AG09319 (cell line): ENCODE measurements around the gene CLCN7.

Source experiments
- DNase-seq: peaks from one replicate; pipeline ENCODE4 v3.0.0-alpha.2; 2010; ENCODE audit warnings: low read depth; ENCODE audit errors: extremely low read depth
- CTCF ChIP-seq: IDR thresholded peaks from 2 replicates; pipeline ENCODE4 v1.5.1; 2011; ENCODE audit warnings: low read depth, mild to moderate bottlenecking, inconsistent platforms, low read length, moderate library complexity

CLCN7 gene

DNA sequence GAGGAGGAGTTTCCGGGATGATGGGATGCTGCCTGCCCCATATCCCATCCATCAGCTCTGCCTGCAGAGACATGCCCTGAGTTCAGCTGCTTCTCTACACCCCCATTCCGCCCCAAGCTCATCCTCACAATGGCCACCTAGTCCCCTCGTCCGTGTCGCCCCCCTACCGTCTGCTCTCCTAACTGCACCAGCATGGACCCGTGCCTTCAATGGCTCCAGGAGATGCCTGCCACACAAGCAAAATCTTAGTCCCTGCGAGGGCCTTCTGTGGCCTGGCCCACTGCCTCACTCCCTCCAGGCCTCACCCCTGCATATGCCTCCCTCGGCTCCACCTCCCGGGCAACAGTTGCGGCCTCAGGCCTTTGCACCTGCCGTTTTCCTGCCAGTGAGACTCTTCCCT, 16.5 kb upstream of the CLCN7 start:
- DNase-seq, result no peak
- TF ChIP-seq CTCF, result no peak

- TF ChIP-seq CTCF, result no peak
Observed at GRCh38 chr16:1489077-1489476, 14.2 kb upstream of the CLCN7 start.

GRCh38 chr16:1488619-1489018, 13.8 kb upstream of the CLCN7 start, which contains the start of gene PTX4:
Gene PTX4 (minus strand): TSS chr16:1488944. CDS start chr16:1488909, 35 bp downstream.
- no peak for DNase-seq
- TF ChIP-seq CTCF, result no peak

More at GRCh38 chr16:1489077-1489476, 14.2 kb upstream of the CLCN7 start:
- no peak for DNase-seq

- DNase-seq, result no peak
- TF ChIP-seq CTCF, result no peak
Observed at GRCh38 chr16:1488054-1488601, 13.3 kb upstream of the CLCN7 start.

DNA sequence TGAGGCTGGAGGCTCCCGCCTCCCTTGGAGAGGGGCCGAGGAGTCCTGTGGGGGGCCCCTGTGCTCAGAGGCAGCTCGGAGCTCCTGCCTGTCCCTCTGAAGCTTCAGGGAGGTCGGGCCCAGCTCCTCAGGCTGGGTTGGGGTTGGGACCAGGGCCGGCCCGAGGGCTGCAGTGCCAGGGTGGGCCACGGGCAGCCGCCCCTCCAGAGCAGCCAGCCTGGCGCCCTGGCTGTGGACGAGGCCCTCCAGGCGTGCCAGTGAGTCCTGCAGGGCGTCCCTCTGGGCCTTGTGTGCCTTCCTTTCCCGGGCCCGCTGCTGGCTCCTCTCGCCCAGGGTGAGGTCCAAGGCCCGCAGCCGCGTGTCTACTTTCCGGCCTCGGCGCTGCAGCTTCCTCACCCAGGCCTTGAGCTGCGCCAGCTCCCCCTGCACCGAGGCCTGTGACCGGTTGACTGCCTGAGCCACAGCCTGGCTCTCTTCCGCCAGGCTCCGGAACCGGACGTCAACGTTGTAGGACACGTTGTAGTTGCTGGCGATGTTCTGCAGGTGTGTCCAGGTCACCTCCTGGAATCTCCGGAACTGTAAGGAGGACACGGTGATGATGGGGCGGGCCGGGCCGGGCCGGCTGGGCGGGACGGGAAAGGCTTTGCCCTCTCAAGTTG, 12.7 kb upstream of the CLCN7 start:
- DNase-seq, result no peak
- TF ChIP-seq CTCF, result no peak

- no peak for TF ChIP-seq CTCF
- no peak for DNase-seq
Observed at GRCh38 chr16:1486551-1487390, 11.9 kb upstream of the CLCN7 start.
